ENCODE results near the gene ZNF524.

DNA sequence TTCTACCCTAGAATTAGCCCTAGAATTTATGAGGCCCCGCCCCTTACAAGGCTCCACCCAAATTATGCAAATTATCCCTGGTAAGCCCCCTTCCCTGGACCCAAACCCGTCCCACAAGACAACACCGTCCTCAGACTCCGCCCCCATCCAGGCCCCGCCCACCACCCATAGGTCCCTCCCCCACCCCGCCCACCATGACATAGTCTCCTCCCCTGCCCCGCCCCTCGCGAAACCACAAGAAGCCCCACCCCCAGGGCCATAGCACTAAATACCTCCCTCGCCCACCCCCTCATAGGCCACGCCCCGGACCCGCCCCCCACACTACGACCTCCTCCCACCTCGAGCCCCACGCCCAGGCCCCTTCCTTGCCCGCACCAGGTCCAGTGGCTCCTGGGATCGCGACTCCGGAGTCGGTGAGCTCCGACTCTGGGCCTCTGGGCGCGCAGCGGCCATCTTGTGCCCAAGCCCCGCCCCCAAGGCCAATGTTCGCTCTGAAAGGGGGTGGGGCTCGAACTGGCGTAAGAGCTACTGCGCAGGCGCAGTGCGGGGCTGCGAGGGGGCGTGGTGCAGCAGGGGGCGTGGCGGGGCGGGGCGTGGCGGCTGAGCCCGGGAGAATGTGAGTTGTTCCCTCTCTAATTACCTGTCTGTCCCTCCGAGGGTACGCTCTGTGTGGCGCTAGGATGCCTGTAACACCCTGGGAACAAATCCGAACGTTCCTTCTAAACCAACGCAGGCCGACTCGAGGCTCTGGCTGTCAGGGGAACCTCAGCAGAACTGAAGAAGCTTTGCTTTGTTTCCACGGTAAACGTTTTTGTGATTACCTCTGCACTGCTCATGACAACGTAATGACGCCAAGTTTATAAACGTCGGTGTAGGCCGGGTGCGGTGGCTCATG is 24.3 kb downstream of the ZNF524 start, which contains the start of gene ZNF784:
- TF ChIP-seq CTCF (IDR thresholded peaks at IDR 0.05) (no peak), POLR2A (IDR thresholded peaks at IDR 0.05) (peak in 1 of 2 donors; percentile 39)
